Measurements from ENCODE around the gene SFR1. TPM values are rescaled to one million over a fixed set of nuclear protein-coding genes. Genes with fewer than 3 reads are reported as not detected.
A peak's percentile ranks its signal among the peaks of the same experiment; 100 is the strongest.

SFR1 gene
- polyA plus RNA-seq, 2 donors: 3.8 to 6.3 TPM

GRCh38 chr10:104085801-104086400, 36.1 kb upstream of the SFR1 start, which contains the start of gene COL17A1:
TSS of gene COL17A1 (minus strand) at chr10:104085880. CDS start at chr10:104080673, 5,207 bp downstream.
- WGBS, 2 donors: 45 to 52% methylated on average over 3 of the region's 3 CpGs
- H3K4me3 ChIP-seq (ENCODE audit: low read depth in 1 of 2, low read length in 2 of 2): peak within 1 kb of the TSS in 1 of 2 donors; percentile 33

GRCh38 chr10:104088239-104088638, 33.7 kb upstream of the SFR1 start:
- Histone ChIP-seq H3K9me3 (ENCODE audit: control insufficient read depth in 2 of 2, insufficient read depth in 1 of 2, low read depth in 1 of 2, low read length in 1 of 2) (no peaks in the 10 kb centered on the region), H3K4me1 (ENCODE audit: control insufficient read depth in 2 of 2, insufficient read depth in 2 of 2, low read length in 1 of 2) (no peaks in the 10 kb centered on the region), H3K36me3 (ENCODE audit: control insufficient read depth in 2 of 2, insufficient read depth in 2 of 2, low read length in 1 of 2) (no peaks in the 10 kb centered on the region), H3K27ac (ENCODE audit: low read depth in 2 of 2, low read length in 1 of 2) (no peak overlapping the region), H3K4me3 (ENCODE audit: low read depth in 1 of 2, low read length in 2 of 2) (no peak overlapping the region), H3K27me3 (ENCODE audit: control insufficient read depth in 1 of 2, insufficient read depth in 2 of 2, low read length in 2 of 2) (no peaks in the 10 kb centered on the region)
- 82 to 83% methylated on average over 5 of the region's 5 CpGs for WGBS, 2 donors

More at GRCh38 chr10:104085801-104086400, 36.1 kb upstream of the SFR1 start, which contains the start of gene COL17A1:
- Histone ChIP-seq H3K27ac (ENCODE audit: low read depth in 2 of 2, low read length in 1 of 2) (peak within 1 kb of the TSS; percentile 59 to 72), H3K4me1 (ENCODE audit: control insufficient read depth in 2 of 2, insufficient read depth in 2 of 2, low read length in 1 of 2) (no peaks in the 10 kb centered on the region), H3K27me3 (ENCODE audit: control insufficient read depth in 1 of 2, insufficient read depth in 2 of 2, low read length in 2 of 2) (no peaks in the 10 kb centered on the region), H3K36me3 (ENCODE audit: control insufficient read depth in 2 of 2, insufficient read depth in 2 of 2, low read length in 1 of 2) (no peaks in the 10 kb centered on the region), H3K9me3 (ENCODE audit: control insufficient read depth in 2 of 2, insufficient read depth in 1 of 2, low read depth in 1 of 2, low read length in 1 of 2) (no peaks in the 10 kb centered on the region)

- H3K36me3 ChIP-seq (ENCODE audit: control insufficient read depth in 2 of 2, insufficient read depth in 2 of 2, low read length in 1 of 2): no peaks in the 10 kb centered on the region
Observed at GRCh38 chr10:104089621-104090020, 32.4 kb upstream of the SFR1 start.

GRCh38 chr10:104090611-104091010, 31.4 kb upstream of the SFR1 start:
- WGBS, 2 donors: 52 to 75% methylated on average over 2 of the region's 2 CpGs
- Histone ChIP-seq H3K9me3 (ENCODE audit: control insufficient read depth in 2 of 2, insufficient read depth in 1 of 2, low read depth in 1 of 2, low read length in 1 of 2) (no peaks in the 10 kb centered on the region), H3K27ac (ENCODE audit: low read depth in 2 of 2, low read length in 1 of 2) (no peak overlapping the region)

More at GRCh38 chr10:104089621-104090020, 32.4 kb upstream of the SFR1 start:
- Histone ChIP-seq H3K4me3 (ENCODE audit: low read depth in 1 of 2, low read length in 2 of 2) (no peak overlapping the region), H3K9me3 (ENCODE audit: control insufficient read depth in 2 of 2, insufficient read depth in 1 of 2, low read depth in 1 of 2, low read length in 1 of 2) (no peaks in the 10 kb centered on the region), H3K27me3 (ENCODE audit: control insufficient read depth in 1 of 2, insufficient read depth in 2 of 2, low read length in 2 of 2) (no peaks in the 10 kb centered on the region), H3K4me1 (ENCODE audit: control insufficient read depth in 2 of 2, insufficient read depth in 2 of 2, low read length in 1 of 2) (no peaks in the 10 kb centered on the region), H3K27ac (ENCODE audit: low read depth in 2 of 2, low read length in 1 of 2) (no peak overlapping the region)
- 49 to 71% methylated on average over 3 of the region's 3 CpGs for WGBS, 2 donors

GRCh38 chr10:104092749-104093148, 29.2 kb upstream of the SFR1 start:
- no peaks in the 10 kb centered on the region for H3K9me3 ChIP-seq (ENCODE audit: control insufficient read depth in 2 of 2, insufficient read depth in 1 of 2, low read depth in 1 of 2, low read length in 1 of 2)
- no peaks in the 10 kb centered on the region for H3K4me1 ChIP-seq (ENCODE audit: control insufficient read depth in 2 of 2, insufficient read depth in 2 of 2, low read length in 1 of 2)
- no peaks in the 10 kb centered on the region for H3K27me3 ChIP-seq (ENCODE audit: control insufficient read depth in 1 of 2, insufficient read depth in 2 of 2, low read length in 2 of 2)
- H3K27ac ChIP-seq (ENCODE audit: low read depth in 2 of 2, low read length in 1 of 2): no peak overlapping the region
- no peaks in the 10 kb centered on the region for H3K36me3 ChIP-seq (ENCODE audit: control insufficient read depth in 2 of 2, insufficient read depth in 2 of 2, low read length in 1 of 2)
- no peak overlapping the region for H3K4me3 ChIP-seq (ENCODE audit: low read depth in 1 of 2, low read length in 2 of 2)

More at GRCh38 chr10:104090611-104091010, 31.4 kb upstream of the SFR1 start:
- no peaks in the 10 kb centered on the region for H3K4me1 ChIP-seq (ENCODE audit: control insufficient read depth in 2 of 2, insufficient read depth in 2 of 2, low read length in 1 of 2)
- H3K4me3 ChIP-seq (ENCODE audit: low read depth in 1 of 2, low read length in 2 of 2): no peak overlapping the region
- no peaks in the 10 kb centered on the region for H3K27me3 ChIP-seq (ENCODE audit: control insufficient read depth in 1 of 2, insufficient read depth in 2 of 2, low read length in 2 of 2)
- no peaks in the 10 kb centered on the region for H3K36me3 ChIP-seq (ENCODE audit: control insufficient read depth in 2 of 2, insufficient read depth in 2 of 2, low read length in 1 of 2)

GRCh38 chr10:104096692-104097091, 25.3 kb upstream of the SFR1 start:
- Histone ChIP-seq H3K27me3 (ENCODE audit: control insufficient read depth in 1 of 2, insufficient read depth in 2 of 2, low read length in 2 of 2) (no peaks in the 10 kb centered on the region), H3K36me3 (ENCODE audit: control insufficient read depth in 2 of 2, insufficient read depth in 2 of 2, low read length in 1 of 2) (no peaks in the 10 kb centered on the region), H3K9me3 (ENCODE audit: control insufficient read depth in 2 of 2, insufficient read depth in 1 of 2, low read depth in 1 of 2, low read length in 1 of 2) (no peaks in the 10 kb centered on the region), H3K4me1 (ENCODE audit: control insufficient read depth in 2 of 2, insufficient read depth in 2 of 2, low read length in 1 of 2) (no peaks in the 10 kb centered on the region), H3K4me3 (ENCODE audit: low read depth in 1 of 2, low read length in 2 of 2) (no peak overlapping the region), H3K27ac (ENCODE audit: low read depth in 2 of 2, low read length in 1 of 2) (no peak overlapping the region)
- WGBS, 2 donors: 94% methylated on average over 2 of the region's 2 CpGs

GRCh38 chr10:104098358-104098925, 23.5 kb upstream of the SFR1 start:
- 94% methylated on average over 4 of the region's 4 CpGs for WGBS, 2 donors
- H3K27ac ChIP-seq (ENCODE audit: low read depth in 2 of 2, low read length in 1 of 2): no peak overlapping the region

GRCh38 chr10:104099269-104099668, 22.7 kb upstream of the SFR1 start:
- no peaks in the 10 kb centered on the region for H3K36me3 ChIP-seq (ENCODE audit: control insufficient read depth in 2 of 2, insufficient read depth in 2 of 2, low read length in 1 of 2)
- H3K4me3 ChIP-seq (ENCODE audit: low read depth in 1 of 2, low read length in 2 of 2): no peak overlapping the region
- no peaks in the 10 kb centered on the region for H3K9me3 ChIP-seq (ENCODE audit: control insufficient read depth in 2 of 2, insufficient read depth in 1 of 2, low read depth in 1 of 2, low read length in 1 of 2)
- H3K27me3 ChIP-seq (ENCODE audit: control insufficient read depth in 1 of 2, insufficient read depth in 2 of 2, low read length in 2 of 2): no peaks in the 10 kb centered on the region
- WGBS, 2 donors: 65 to 68% methylated on average over 3 of the region's 3 CpGs
- no peak overlapping the region for H3K27ac ChIP-seq (ENCODE audit: low read depth in 2 of 2, low read length in 1 of 2)
- H3K4me1 ChIP-seq (ENCODE audit: control insufficient read depth in 2 of 2, insufficient read depth in 2 of 2, low read length in 1 of 2): no peaks in the 10 kb centered on the region

More at GRCh38 chr10:104098358-104098925, 23.5 kb upstream of the SFR1 start:
- H3K9me3 ChIP-seq (ENCODE audit: control insufficient read depth in 2 of 2, insufficient read depth in 1 of 2, low read depth in 1 of 2, low read length in 1 of 2): no peaks in the 10 kb centered on the region
- H3K36me3 ChIP-seq (ENCODE audit: control insufficient read depth in 2 of 2, insufficient read depth in 2 of 2, low read length in 1 of 2): no peaks in the 10 kb centered on the region
- no peak overlapping the region for H3K4me3 ChIP-seq (ENCODE audit: low read depth in 1 of 2, low read length in 2 of 2)
- H3K27me3 ChIP-seq (ENCODE audit: control insufficient read depth in 1 of 2, insufficient read depth in 2 of 2, low read length in 2 of 2): no peaks in the 10 kb centered on the region
- H3K4me1 ChIP-seq (ENCODE audit: control insufficient read depth in 2 of 2, insufficient read depth in 2 of 2, low read length in 1 of 2): no peaks in the 10 kb centered on the region

GRCh38 chr10:104099941-104100340, 22.0 kb upstream of the SFR1 start:
- no peaks in the 10 kb centered on the region for H3K9me3 ChIP-seq (ENCODE audit: control insufficient read depth in 2 of 2, insufficient read depth in 1 of 2, low read depth in 1 of 2, low read length in 1 of 2)
- no peak overlapping the region for H3K4me3 ChIP-seq (ENCODE audit: low read depth in 1 of 2, low read length in 2 of 2)
- H3K36me3 ChIP-seq (ENCODE audit: control insufficient read depth in 2 of 2, insufficient read depth in 2 of 2, low read length in 1 of 2): no peaks in the 10 kb centered on the region

GRCh38 chr10:104100795-104101194, 21.2 kb upstream of the SFR1 start:
- Histone ChIP-seq H3K4me1 (ENCODE audit: control insufficient read depth in 2 of 2, insufficient read depth in 2 of 2, low read length in 1 of 2) (no peaks in the 10 kb centered on the region), H3K4me3 (ENCODE audit: low read depth in 1 of 2, low read length in 2 of 2) (no peak overlapping the region), H3K9me3 (ENCODE audit: control insufficient read depth in 2 of 2, insufficient read depth in 1 of 2, low read depth in 1 of 2, low read length in 1 of 2) (no peaks in the 10 kb centered on the region), H3K27ac (ENCODE audit: low read depth in 2 of 2, low read length in 1 of 2) (no peak overlapping the region), H3K27me3 (ENCODE audit: control insufficient read depth in 1 of 2, insufficient read depth in 2 of 2, low read length in 2 of 2) (no peaks in the 10 kb centered on the region), H3K36me3 (ENCODE audit: control insufficient read depth in 2 of 2, insufficient read depth in 2 of 2, low read length in 1 of 2) (no peaks in the 10 kb centered on the region)
- 0 to 3% methylated on average over 1 of the region's 1 CpG for WGBS, 2 donors

More at GRCh38 chr10:104099941-104100340, 22.0 kb upstream of the SFR1 start:
- H3K4me1 ChIP-seq (ENCODE audit: control insufficient read depth in 2 of 2, insufficient read depth in 2 of 2, low read length in 1 of 2): no peaks in the 10 kb centered on the region
- H3K27ac ChIP-seq (ENCODE audit: low read depth in 2 of 2, low read length in 1 of 2): no peak overlapping the region
- no peaks in the 10 kb centered on the region for H3K27me3 ChIP-seq (ENCODE audit: control insufficient read depth in 1 of 2, insufficient read depth in 2 of 2, low read length in 2 of 2)
